Esophagus squamous epithelium (tissue), 4 donors: ENCODE results near the gene TRIM73.
"Not testable (repeated sequence)": the region's sequence is repeated elsewhere in the genome, so short reads cannot be mapped to it uniquely, and the experiment has no call there.

Source experiments
- CTCF ChIP-seq, 6 experiments: fragments of 450-650 bp in 4 of 6; fragments of 200-600 bp in 2 of 6; sonication (generic) in 2 of 6; IDR thresholded peaks; one replicate each; pipeline ENCODE4 v1.5.1; 2016 to 2019; ENCODE audit warnings: antibody characterized with exemption in 6 of 6, mild to moderate bottlenecking in 4 of 6, moderate library complexity in 4 of 6
- POLR2A ChIP-seq, 4 donors: fragments of 450-650 bp; IDR thresholded peaks; one replicate each; pipeline ENCODE4 v1.6.1; 2017; ENCODE audit warnings: antibody characterized with exemption in 4 of 4, mild to moderate bottlenecking in 4 of 4, moderate library complexity in 3 of 4

- TF ChIP-seq CTCF, POLR2A (IDR thresholded peaks at IDR 0.05): not testable (repeated sequence)
These were observed 43.6 kb downstream of the TRIM73 start for GRCh38 chr7:75439000-75439399.
